ENCODE results near the gene SLFNL1.

Gene SLFNL1

DNA sequence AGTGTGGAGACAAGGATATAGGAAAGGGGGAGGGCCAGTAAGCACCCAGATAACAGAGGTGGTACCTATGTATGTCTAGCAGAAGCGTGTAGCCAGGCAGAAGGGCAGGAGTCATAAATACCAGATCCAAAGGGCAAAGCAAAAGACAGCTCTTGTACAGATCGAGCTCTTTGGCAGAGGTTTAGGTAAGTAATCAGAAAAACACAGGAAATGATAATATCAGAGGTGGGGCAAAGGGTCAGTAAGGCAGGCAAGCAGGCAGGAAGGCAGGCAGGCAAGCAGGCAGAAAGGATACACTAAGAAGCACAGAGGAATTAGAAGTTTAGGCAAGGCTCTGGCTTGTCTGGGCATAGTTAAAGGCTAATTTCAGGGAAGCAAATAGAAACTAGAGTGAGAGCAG lies 22.7 kb upstream of the SLFNL1 start:
- DNase-seq (ENCODE audit: low spot score) = no peak
- TF ChIP-seq, protein P1, sequence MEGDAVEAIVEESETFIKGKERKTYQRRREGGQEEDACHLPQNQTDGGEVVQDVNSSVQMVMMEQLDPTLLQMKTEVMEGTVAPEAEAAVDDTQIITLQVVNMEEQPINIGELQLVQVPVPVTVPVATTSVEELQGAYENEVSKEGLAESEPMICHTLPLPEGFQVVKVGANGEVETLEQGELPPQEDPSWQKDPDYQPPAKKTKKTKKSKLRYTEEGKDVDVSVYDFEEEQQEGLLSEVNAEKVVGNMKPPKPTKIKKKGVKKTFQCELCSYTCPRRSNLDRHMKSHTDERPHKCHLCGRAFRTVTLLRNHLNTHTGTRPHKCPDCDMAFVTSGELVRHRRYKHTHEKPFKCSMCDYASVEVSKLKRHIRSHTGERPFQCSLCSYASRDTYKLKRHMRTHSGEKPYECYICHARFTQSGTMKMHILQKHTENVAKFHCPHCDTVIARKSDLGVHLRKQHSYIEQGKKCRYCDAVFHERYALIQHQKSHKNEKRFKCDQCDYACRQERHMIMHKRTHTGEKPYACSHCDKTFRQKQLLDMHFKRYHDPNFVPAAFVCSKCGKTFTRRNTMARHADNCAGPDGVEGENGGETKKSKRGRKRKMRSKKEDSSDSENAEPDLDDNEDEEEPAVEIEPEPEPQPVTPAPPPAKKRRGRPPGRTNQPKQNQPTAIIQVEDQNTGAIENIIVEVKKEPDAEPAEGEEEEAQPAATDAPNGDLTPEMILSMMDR (IDR thresholded peaks at IDR 0.05; ENCODE audit: extremely low read depth, missing control alignments) = no peak

DNA sequence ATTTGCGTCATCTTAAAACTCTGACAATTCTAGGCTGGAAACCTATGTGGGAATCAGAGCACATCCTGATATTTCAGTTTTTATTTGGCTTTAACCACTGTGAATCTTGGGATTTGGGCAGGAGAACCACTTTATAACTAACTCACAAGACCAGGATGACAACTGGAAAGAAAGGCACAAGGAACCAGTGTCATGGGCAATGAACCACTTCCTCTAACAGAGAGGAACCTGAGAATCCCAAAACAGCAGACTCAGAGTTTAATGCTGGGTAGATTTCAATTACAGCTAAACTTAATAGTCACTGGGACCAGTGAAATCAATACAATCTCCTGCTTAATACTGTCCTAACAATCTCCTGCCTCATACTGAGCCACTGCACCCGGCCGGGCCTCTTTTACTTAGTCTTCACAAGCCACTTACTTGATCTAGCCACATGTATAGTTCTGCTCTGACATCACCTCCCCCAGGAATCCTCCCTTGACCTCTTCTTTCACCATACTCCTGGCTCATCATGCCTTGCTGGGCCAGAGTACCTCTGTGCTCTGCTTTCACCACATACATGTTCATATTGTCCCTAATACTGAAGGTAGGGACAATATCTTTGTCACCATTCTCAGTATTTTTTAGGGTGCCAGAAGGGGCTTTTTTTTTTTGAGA lies 20.2 kb upstream of the SLFNL1 start:
- DNase-seq (ENCODE audit: low spot score) = no peak
- TF ChIP-seq, protein P1 (IDR thresholded peaks at IDR 0.05; ENCODE audit: extremely low read depth, missing control alignments) = no peak

DNA sequence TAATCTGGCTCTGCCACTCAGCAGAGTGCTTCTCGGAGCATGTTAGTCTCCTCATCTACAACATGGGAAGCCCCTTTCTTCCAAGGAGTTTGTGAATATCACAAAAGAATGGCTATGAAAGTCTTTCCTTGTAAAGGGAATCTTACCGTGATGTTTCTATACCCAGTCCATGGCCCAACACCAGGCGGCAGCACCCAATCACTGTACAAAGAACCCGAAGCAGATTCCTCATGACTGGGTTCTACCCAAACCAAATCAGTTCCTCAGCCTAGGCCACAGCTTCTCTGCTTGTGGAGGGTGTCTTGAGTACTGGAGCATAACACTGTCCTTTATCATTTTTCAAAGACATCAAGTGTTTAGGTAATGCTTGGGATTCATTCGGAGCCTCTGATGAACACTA lies 16.6 kb upstream of the SLFNL1 start:
- no peak for DNase-seq (ENCODE audit: low spot score)
- TF ChIP-seq, protein P1 (IDR thresholded peaks at IDR 0.05; ENCODE audit: extremely low read depth, missing control alignments) = no peak

DNA sequence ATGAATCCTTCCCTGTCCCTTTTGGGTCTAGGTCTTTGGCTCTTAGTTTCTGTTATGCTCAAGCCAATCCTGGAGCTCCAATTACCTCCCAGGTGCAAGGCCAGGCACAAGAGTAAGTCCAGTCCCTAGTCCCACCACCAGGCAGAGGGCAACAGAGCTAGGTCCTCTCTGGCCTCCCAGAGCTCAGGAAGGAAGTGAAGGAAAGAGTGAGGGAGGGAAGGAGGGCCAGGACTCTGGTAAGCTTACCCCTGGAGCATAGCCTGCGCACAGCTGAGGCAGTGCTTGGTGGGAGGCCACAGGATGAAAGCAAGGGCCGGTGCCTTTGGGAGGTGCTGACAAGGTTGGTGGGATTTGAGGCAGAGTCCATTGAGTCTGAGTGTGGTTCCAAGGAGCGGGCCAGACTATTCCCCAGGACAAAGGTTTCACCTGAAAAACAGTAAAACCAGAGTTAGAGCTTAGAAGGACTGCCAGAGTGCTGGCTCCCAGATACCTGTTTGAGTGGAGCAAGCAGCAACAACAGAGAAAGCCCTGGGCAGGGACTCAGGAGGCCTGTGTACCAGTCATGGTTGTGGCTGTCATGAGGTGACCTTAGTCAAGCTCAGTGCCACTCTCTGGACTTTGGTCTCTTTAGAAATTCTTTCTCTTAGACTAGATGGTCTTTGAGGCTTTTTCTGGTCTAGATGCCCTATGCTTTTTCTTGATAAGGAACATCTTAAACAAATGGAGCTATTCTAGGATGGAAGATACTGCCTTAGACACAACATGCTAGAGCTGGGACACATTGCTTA lies 15.8 kb upstream of the SLFNL1 start:
- TF ChIP-seq, protein P1 (IDR thresholded peaks at IDR 0.05; ENCODE audit: extremely low read depth, missing control alignments) = no peak
- DNase-seq (ENCODE audit: low spot score) = no peak

DNA sequence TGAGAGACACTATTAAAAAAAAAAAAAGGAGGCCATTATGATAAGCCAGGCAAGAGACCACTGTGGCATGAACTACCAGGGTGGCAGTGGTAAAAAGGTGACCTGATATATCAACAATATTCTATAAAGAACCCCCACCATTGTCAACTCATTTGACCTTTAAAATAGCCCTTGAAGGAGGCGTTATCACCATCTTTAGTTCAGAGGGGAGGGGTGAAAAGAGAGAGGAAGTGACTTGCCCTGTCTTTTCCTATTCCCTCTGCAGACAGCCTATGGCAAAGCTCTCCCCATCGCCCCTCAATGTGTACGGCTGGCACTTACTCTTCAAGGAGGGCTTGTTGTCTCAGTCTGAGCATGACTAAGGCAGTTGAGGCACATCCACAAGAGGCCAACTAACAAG lies 11.7 kb upstream of the SLFNL1 start:
- TF ChIP-seq, protein P1 (IDR thresholded peaks at IDR 0.05; ENCODE audit: extremely low read depth, missing control alignments) = no peak
- no peak for DNase-seq (ENCODE audit: low spot score)

DNA sequence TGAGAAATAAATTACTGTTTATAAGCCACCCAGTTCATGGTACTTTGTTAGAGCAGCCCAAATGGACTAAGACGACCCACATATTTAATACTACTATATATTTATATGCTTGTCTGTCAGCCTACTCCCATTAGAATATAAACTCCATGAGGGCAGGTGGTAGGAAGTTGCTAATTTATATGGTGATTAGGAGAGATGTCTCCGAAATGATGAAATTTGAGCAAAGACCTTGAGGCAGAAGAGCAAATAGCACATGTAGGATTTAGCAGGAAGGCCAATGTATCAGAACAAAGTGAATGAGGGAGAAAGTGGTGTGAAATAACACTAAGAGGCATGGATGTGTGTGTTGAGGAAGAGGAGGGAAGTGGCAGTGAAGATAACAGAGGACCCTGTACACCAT lies 10.6 kb upstream of the SLFNL1 start:
- no peak for DNase-seq (ENCODE audit: low spot score)
- TF ChIP-seq, protein P1 (IDR thresholded peaks at IDR 0.05; ENCODE audit: extremely low read depth, missing control alignments) = no peak

DNA sequence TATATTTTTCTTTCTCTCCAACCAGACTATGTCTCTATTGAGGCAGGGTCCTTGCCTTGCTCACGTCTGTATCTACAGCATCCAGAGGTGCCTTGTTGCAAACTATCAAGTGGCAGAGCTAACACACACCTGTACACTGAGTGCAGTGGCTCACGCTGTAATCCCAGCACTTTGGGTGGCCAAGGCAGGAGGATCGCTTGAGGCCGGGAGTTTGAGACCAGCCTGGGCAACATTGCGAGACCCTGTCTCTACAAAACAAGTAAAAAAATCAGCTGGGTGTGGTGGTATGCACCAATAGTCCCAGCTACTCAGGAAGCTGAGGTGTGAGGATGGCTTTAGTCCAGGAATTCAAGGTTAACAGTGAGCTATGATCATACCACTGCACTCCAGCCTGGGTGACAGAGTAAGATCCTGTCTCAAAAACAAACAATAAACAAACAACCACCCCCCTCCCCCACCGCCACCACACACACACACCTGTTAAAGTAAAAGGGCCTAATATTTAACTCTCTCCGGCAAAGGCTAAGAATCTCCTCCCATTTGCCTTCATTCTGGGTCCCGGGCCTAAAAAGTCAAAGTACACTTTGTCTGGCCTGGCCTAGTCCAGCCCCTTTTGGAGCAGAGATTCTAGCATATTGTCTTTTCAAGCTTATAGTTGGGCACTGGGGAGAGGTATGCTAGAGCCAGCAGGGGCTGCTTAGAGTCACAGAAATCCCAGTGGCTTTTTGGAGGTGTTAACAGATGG lies 9.5 kb upstream of the SLFNL1 start:
- no peak for DNase-seq (ENCODE audit: low spot score)

More for the DNA sequence above, 9.5 kb upstream of the SLFNL1 start:
- TF ChIP-seq, protein P1 (IDR thresholded peaks at IDR 0.05; ENCODE audit: extremely low read depth, missing control alignments) = no peak
